Measurements from ENCODE around the gene NAB2.
"Not testable (repeated sequence)": the region's sequence is repeated elsewhere in the genome, so short reads cannot be mapped to it uniquely, and the experiment has no call there.

Gene NAB2

GRCh38 chr12:57063991-57064685 lies 24.8 kb upstream of the NAB2 start:
- no peak for DNase-seq (ENCODE audit: low read depth)
- no peak overlapping the region for H3K4me3 ChIP-seq (ENCODE audit: low read depth, low read length)

DNA sequence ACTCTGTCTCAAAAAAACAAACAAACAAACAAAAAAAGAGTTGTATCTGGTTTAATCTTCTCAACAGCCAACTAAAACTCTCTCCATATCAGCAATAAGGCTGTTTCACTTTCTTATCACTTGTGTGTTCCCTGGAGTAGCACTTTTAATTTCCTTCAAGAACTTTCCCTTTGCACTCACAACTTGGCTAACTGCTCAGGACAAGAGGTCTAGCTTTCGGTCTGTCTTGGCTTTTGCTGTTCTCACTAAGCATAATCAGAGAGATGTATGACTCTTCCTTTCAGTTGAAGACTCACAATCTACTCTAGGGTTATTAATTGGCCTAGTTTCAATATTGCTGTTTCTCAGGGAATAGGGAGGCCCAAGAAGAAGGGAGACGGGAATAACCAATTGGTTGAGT lies 22.7 kb upstream of the NAB2 start:
- DNase-seq (ENCODE audit: low read depth) = no peak
- no peak overlapping the region for H3K4me3 ChIP-seq (ENCODE audit: low read depth, low read length)

DNA sequence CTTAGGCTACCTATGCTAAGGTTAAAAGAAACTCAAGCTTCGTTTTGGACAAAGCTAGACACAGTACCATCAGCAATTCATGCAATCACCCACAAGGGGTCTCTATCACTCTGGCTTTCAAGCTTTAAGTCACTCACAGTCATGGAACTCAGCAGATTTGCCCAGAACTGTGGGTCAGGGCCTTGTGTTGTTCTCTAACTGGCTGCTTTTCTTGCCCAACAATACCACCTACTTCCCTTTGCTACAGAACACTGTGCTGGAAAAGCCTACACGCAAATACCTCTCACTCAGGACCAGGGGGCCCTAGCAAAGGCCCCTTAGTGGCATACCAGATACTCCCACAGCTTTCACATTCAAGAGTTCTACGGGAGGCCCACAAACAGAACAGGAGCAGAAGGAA lies 19.4 kb upstream of the NAB2 start:
- peak; percentile 84 for DNase-seq (ENCODE audit: low read depth)

GRCh38 chr12:57072661-57073060 lies 16.3 kb upstream of the NAB2 start:
- no peak overlapping the region for H3K4me3 ChIP-seq (ENCODE audit: low read depth, low read length)
- DNase-seq (ENCODE audit: low read depth) = no peak

More for the DNA sequence above, 19.4 kb upstream of the NAB2 start:
- no peak overlapping the region for H3K4me3 ChIP-seq (ENCODE audit: low read depth, low read length)

GRCh38 chr12:57073566-57074450 lies 15.1 kb upstream of the NAB2 start:
- H3K4me3 ChIP-seq (ENCODE audit: low read depth, low read length); DNase-seq (ENCODE audit: low read depth): not testable (repeated sequence)

- H3K4me3 ChIP-seq (ENCODE audit: low read depth, low read length) = peak within 1 kb of the TSS; percentile 82
- DNase-seq (ENCODE audit: low read depth) = peak; percentile 100
Observed at GRCh38 chr12:57078519-57079404, 10.2 kb upstream of the NAB2 start, which contains the start of gene NEMP1. Gene NEMP1 (minus strand): TSS chr12:57078791. CDS start chr12:57078745, 46 bp downstream.

GRCh38 chr12:57079821-57080220 lies 9.1 kb upstream of the NAB2 start:
- DNase-seq (ENCODE audit: low read depth) = no peak
- H3K4me3 ChIP-seq (ENCODE audit: low read depth, low read length) = no peak overlapping the region

DNA sequence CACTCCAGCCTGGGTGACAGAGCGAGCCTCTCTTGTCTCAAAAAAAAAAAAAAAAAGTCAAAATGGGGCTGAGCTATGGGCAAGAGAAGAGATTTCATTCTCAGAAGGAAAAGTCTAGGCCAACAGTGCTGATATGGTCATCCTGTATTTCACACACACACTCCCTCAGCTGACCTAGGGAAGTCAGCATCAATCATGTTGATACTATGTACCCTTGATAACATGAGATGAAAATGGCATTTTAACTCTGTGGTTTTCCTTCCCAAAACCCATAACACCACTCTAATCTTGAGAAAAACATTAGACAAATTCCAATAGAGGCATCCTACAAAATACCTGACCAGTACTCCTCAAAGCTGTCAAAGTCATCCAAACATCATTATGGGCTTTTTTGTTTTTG lies 8.1 kb upstream of the NAB2 start:
- no peak for DNase-seq (ENCODE audit: low read depth)
- no peak overlapping the region for H3K4me3 ChIP-seq (ENCODE audit: low read depth, low read length)

- peak; percentile 47 for DNase-seq (ENCODE audit: low read depth)
- peak overlapping the region; percentile 67 for H3K4me3 ChIP-seq (ENCODE audit: low read depth, low read length)
Observed at GRCh38 chr12:57085999-57086492, 2.9 kb upstream of the NAB2 start.

DNA sequence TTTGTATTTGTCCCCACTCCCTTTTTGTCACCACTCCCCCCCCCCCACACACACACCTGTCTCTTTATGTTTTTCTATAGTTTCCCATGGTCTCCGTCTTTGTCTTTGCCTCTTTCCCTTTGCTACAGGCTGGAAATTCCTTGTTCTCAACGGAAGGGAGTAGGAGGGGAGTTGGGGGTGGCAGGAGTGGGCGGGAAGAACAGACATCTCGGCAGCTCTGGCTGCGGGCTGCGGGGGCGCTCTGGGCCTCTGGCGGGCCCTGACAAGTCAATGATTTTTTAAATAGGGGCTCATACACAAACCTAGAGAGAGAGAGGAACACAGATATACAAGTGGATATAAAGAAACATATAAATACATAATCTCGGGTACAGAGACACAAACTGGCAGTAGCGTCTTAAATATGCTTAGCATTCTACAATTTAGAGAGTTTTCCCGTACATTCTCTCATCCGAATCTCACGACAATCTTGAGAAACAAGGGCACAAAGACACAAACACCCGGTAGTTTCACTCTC lies 2.4 kb upstream of the NAB2 start:
- DNase-seq (ENCODE audit: low read depth) = no peak
- peak overlapping the region; percentile 67 for H3K4me3 ChIP-seq (ENCODE audit: low read depth, low read length)

DNA sequence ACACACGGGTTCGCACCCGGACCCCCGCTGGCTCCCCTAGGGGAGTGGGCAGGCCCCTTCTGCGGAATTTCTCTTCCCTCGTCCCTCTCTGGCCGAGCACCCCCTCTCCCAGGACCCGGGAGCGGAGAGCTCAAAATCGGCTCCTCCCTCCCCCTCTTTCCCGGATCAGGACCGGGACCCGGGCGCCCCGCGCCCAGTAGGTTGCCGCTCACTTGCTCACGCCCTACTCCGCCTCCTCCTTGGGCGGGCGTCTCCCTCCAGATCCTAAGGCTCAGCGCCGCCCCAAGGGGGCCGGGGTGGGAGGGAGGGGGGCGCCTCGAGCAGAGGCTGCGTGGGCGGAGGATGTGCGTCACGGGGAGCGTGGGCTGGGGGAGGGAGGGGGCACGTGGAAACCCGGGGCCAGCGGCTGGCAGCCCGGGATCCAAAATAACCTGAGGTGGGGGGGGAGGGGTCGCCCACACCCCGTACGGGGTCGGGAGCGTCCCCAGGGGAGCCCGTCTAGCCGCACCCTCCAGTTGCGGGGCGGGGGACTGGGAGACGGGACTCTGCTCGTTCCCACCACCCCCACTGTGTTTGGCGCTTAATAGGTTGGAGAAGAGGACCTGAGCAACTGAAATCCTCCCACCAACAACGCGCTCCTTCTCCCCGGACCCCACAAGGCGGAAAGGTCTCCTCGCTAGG lies 1.8 kb upstream of the NAB2 start:
- DNase-seq (ENCODE audit: low read depth) = peak; percentile 85
- H3K4me3 ChIP-seq (ENCODE audit: low read depth, low read length) = peak overlapping the region; percentile 67

DNA sequence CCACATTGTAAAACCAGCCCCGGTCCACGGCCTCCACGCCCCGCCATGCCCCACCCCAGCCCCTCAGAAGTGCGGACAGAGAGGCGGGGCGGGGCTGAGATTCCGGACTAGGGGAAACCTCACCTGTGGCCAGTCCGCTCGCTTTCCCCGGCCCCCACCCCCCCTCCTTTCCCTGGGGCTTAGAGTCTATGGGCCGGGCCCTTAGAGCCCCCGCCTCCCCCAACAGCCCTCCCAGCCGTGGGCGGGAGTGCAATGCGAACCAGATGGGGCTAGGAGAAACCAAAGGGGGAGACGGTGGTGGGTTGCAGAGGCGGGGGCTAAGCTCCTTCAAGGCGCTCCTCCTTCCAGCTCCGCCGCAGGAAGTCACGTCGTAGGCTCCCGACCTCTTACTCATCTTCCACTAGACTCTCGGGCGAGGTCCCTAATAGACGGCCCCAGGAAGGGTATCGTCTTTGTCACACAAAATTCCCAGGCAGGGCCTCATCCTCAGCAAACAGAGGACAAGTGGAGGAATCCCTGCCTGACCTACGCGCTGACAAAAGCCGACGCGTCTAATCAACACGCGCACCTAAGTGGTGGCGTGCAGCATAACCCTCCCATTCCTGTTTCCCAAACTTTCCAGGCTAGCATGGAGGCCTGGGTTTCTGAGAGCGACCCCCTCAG lies 1.1 kb upstream of the NAB2 start:
- peak overlapping the region; percentile 67 for H3K4me3 ChIP-seq (ENCODE audit: low read depth, low read length)
- DNase-seq (ENCODE audit: low read depth) = peak; percentile 97

- H3K4me3 ChIP-seq (ENCODE audit: low read depth, low read length) = peak overlapping the region; percentile 94
- no peak for DNase-seq (ENCODE audit: low read depth)
Observed at GRCh38 chr12:57089271-57090245, 644 bp downstream of the NAB2 start.

DNA sequence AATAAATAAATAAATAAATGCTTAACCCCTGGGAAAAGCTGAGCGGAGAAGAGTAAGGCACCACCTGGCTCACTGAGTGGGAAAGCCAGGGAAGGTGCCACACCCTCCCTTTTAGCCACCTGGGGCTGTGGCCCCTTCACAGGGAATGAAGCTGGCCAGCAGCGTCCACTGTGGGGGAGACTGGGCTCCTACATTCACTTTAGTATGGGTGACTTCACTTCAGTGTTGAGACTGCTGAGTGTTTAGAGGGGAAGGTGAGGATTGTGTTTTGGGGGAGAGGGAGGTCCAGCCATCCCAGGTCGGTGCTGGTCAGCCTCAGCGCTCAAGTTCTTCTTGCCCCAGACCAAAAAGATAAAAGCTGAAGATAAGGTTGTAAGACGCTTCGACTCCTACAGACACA lies 1.6 kb downstream of the NAB2 start:
- peak overlapping the region; percentile 94 for H3K4me3 ChIP-seq (ENCODE audit: low read depth, low read length)
- DNase-seq (ENCODE audit: low read depth) = no peak

DNA sequence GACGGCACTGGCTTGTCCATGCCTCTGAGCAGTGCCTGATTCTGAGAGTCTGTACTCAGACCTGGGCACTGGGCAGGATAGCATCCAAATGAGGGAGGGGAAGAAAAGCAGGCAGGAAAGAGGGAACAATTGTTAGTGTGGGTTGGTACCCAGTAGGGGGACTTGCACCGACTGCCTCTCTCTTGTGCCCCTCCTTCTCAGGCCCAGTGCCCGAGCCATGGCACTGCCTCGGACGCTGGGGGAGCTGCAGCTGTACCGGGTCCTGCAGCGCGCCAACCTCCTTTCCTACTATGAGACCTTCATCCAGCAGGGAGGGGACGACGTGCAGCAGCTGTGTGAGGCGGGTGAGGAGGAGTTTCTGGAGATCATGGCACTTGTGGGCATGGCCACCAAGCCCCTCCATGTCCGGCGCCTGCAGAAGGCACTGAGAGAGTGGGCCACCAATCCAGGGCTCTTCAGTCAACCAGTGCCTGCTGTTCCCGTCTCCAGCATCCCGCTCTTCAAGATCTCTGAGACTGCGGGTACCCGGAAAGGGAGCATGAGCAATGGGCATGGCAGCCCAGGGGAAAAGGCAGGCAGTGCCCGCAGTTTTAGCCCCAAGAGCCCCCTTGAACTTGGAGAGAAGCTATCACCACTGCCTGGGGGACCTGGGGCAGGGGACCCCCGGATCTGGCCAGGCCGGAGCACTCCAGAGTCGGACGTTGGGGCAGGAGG lies 2.2 kb downstream of the NAB2 start:
- peak overlapping the region; percentile 94 for H3K4me3 ChIP-seq (ENCODE audit: low read depth, low read length)
- no peak for DNase-seq (ENCODE audit: low read depth)

GRCh38 chr12:57091638-57092528 lies 3.0 kb downstream of the NAB2 start:
- no peak for DNase-seq (ENCODE audit: low read depth)
- peak overlapping the region; percentile 94 for H3K4me3 ChIP-seq (ENCODE audit: low read depth, low read length)

Measured in skeletal muscle cell (primary cell).